Activated CD8-positive, alpha-beta memory T cell treated with anti-CD3 and anti-CD28 coated beads, Interleukin-2, amount 50 U/mL, for 24 hours (primary cell): Measurements from ENCODE around the gene PIR.

Experiments
- DNase-seq: peaks from one replicate; pipeline ENCODE4 v3.0.0-alpha.2; 2020; ENCODE audit errors: extremely low read depth

The PIR gene

DNA sequence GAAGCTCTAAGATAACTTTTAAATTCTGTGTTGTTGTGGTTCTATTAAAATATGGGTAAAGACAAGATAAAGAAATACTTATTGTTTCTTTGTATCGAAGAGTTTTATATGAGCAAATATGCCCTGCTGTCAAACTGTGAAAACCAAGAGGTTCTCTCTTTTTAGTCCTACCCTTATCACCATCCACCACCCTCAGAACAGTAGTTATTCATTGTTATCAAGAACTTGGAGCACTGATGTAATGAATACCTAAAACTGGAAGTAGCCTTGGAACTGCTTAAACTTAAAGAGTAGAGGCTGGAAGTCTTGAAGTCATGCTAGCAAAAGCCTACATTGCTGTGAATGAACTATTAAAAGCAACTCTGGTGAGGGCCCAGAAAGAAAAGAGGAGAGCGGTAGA lies 9.2 kb downstream of the PIR start:
- no peak for DNase-seq

DNA sequence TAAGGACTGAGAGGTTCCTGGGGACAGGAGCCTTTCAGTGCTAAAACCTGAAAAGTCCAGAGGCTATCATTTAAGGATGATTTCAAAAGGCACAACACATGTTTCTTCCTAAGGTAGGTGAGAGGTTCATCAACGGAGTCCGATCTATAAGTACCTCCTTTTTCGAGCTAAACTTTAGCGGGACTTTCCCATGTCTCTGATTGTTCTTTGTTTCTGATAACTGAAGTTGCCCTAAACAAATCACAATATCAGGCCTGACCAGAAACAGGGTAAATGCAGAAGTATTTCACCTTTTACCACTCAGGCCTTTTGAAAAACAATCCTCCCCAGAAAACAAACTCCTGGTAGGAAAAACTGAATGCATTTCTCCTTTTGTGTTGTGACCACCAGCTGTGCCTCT lies 17.6 kb downstream of the PIR start:
- DNase-seq, result no peak

DNA sequence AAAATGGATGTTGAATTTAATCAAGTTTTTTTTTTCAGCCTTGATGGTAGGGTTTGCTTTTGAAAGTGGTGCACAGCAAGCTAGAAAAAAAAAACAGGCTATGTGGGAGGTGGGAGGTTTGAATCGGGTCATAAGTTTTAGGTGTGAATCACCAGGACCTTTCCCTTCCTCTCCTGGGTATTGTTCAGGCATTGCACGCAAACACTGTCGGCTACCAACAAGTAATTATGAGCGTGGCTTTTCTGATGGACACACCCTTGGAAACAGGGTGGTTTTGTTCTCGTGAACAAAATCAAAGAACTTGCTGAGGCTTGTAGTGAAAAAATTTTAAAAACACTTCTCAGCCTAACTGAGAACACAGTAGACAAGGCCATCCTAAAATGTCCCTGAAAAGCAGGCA lies 18.1 kb downstream of the PIR start:
- no peak for DNase-seq

DNA sequence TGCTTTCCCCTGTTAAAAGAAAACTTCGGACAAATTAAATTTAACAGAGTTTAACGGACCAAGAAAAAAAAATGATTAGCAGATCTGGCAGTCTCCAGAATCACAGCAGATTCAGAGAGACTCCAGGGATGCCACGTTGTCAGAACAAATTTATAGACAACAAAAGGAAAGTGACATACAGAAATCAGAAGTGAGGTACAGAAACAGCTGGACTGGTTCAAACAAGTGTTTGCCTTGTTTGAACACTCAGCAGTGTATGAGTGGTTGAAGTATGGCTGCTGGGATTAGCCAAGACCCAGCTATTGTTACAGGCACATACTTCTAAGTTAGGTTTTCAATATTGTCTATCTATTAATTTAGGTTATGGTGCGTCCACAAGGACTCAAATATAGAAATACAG lies 19.1 kb downstream of the PIR start:
- no peak for DNase-seq

DNA sequence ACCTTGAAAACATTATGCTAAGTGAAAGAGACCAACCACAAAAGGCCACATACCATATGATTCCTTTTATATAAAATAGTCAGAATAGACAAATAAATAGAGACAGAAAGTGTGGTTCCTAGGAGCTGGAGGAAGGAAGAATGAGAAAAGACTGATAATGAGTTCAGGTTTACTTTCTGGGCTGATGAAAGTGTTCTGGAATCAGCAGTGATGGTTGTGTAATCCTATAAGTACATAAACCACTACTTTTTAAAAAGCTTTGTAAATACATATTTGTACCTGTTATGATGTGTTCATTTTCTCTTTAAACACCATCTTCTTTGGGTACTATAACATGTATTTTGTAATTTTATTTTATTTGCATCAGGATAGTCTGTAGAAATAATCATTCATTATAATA lies 20.6 kb downstream of the PIR start:
- DNase-seq, result no peak

DNA sequence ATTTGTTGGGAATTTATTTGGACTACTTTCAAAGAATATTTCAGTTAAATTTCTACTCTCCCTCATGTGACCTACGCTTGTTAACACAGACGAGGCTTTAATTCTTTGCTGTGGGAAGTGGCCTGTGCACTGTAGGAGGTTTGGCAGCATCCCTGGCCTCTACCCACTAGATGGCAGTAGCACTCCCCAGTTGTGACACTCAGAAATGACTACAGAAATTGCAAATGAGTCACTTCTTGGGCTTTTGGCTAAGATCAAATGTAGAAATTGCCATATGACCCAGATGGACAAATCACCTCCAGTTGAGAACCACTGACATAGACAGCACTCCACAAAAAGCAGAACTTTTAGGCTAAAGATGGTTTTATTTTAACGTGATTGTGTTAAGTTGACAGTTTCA lies 22.1 kb downstream of the PIR start:
- no peak for DNase-seq

DNA sequence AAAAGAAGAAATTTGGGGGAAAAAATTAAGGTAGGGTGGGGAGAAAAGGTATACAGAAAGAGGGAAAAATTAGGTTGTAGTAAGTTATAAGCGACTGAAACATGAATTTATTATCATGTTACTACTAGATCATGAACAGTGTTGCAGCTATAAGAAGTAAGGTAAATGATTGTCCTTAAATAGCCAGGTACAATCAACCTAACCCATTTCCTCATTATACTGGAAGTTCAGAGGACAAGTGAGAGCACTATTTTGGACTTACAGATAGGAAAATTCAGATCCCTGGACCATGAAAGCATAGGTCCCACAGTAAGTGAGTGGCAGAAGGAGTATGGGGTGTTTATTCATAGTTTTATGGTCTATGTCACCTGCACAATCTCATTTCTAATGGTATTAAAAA lies 23.5 kb downstream of the PIR start:
- DNase-seq, result no peak

DNA sequence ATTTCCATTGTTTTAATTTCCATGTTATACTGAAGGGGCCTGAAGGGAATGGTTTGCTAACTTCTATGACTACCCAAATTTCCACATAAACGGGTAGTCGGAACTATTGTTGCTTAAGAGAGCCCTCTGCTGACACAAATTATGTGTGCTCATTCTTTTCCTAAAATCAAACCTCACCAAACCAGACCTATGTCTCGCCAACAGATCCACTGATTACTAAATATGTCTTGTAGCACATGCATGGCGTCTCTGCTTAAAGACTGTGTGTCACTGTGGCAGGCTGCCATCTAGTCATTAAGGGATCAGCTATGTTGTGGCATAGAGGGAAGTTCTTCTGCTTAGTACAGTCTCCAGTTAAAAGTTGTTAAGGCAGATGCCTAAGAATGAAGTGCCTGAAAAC lies 25.1 kb downstream of the PIR start:
- no peak for DNase-seq

DNA sequence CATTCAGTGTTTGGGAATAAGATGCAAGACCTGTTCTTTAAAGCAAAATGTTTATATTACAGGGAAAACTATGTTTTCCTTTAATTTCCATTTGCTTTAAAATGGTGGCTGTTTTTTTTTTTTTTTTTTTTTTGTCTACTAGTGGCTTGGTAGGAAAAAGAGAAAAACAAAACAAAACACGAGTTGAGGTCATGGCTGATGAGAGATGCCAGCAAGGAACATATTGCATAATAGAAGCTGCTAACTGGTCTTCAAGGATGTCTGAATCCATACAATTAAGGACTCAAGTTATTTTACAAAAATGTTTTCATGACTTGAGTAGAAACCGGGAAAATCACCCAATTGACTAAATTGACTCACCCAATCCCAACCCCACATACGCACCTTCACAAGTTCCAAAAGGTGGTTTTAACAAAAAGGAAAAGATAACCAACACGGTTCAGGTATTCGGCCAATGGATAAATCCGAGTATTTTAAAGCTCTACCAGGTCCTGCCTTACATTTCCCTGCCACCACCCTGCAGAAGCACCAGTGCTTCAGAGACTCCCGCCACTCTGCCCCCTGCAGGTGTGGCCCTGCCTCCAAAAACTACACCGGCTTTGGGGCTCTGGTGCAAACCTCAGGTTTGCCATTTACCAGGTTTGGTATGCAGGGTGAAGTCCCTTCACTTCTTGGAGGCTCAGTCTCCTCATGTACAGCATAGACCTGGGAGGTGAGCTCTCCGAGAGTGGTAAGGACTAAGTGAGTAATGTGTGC lies 27.1 kb downstream of the PIR start:
- no peak for DNase-seq

DNA sequence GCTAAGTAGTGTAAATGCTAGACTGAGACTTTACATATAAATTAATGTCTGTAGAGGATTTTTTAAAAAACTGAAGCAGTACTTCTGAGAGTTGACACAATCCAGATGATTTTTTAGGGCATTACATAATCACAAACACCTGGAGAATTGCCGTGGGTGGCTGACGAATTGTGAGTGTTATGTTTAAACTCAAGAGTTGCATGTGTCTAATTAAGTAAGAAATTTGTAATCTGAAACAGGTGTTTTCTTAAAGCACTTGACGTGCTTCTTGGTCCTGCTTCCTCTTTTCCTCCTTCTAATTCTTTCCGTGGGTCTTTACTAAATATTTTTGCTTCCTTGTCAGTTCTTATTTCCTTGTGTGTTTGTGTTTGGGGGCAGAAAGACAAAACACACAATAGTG lies 27.8 kb downstream of the PIR start:
- no peak for DNase-seq

DNA sequence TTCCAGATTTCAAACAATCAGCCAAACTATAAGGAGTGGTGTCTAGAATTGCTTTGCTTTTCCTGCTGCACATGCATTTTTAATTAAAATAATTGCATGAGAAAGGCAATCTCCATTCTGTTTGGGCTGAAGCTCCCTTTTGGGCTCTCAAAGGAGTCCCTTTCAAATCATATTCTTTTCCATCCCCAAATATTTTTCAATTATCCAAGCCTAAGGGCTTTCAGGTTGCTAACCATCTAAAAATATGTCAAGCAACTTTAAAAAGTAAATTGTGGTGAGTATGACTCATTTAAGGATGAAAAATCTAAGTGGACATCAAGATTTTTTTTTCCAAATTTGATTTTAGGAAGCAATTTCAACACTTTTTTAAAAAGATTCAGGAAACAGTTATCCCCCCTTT lies 28.4 kb downstream of the PIR start:
- DNase-seq, result no peak

DNA sequence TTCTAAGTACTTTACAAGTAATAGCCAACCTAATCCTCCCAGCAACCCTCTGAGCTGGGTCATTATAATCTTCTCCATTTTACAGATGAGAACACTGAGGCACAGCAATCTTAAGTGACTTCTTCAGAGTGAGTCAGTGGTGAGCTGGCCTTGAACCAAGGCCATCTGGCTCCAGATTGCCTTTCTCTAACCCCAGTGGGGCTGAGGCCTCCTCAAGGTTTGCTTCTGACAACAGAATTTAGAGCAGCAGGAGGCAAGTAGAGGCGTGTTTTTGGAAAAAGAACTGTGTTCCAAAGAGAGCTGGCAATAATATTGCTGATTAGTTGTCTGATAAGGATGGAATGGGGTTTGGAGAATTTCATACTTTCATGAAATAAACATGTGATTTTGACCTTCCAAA lies 41.2 kb downstream of the PIR start:
- no peak for DNase-seq

DNA sequence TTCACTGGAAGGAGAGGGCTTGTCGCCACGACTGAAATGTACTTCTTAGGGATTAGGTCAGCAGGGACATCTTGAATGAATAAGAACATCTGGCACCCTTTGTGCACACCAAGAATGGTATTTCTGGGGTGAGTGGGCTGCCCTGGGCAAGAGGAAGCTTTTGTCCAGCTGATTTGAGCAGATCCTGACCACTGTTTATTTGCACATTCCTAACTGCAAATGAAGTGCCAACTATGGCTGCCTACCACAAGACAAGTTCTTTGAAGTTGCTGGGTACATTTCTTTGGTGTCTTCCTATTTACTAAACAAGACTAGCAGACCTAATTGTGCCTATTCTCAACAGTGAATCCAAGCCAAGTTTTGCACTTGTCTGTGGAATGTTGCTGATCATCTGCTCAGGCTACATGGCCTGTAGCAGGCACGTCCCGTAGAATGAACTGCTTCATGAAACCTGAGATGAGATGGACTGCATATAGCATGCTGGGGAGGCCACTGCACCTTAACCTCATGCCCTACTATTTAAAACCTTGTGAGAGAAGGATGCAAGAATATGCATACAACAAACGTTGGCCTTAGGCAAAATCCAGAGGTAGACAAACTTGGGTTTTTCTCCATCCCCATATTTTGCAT lies 45.0 kb downstream of the PIR start:
- DNase-seq, result no peak

DNA sequence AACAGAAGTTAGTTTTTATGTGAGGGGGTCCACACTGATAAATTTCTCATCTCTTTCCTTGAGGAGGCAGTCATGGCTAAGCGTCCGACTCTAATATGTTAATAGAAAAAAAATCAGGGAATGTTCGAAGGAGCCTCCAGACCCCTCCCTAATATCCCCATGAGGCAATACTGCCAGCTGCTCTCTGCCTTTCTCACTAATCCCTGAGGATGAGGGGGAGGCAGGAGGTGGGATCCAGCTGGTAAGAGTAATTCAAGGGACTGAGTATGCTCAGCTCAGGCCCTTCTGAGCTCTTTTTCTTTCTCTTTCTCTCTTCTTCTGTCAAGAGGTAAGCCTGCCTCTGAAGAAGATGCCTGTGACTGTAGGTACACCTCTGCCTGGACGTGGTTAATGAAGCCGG lies 51.7 kb downstream of the PIR start:
- no peak for DNase-seq

DNA sequence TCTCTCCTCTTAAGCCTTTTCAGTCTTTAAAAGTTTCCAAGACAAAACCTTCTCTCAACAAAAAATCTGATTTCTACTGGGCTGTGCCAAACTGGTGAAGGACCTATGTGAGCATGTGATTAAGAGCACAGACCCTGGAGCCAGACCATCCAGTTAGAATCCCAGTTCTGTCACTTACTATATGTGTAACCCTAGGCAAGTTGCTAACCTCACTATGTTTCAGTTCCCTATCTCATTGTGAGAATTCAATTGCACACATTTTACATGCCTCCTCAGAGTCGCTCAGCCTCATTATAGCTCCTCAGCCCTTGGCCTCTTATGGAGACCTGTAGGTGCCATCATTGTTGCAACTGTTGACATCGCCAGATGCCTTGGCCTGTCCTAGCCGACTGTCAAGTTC lies 54.8 kb downstream of the PIR start:
- DNase-seq, result no peak

DNA sequence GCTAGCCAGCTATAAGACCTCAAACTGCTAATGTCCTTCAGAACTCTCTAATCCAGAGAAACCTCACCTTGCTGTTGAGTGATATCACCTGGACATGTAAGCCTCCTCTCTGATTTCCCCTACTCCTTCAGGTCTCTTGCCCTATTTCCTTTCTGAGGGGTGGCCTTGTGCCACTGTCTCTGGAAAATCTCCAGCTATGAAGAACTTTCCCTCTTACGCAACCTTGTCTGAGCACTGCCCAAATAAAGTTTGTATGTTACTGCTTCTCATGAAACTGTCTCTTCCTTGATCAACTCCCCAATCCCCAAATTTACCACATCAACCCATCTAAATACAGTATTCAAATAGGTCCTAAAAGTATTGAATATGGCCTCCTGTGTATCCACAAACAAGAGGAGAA lies 55.4 kb downstream of the PIR start:
- no peak for DNase-seq

DNA sequence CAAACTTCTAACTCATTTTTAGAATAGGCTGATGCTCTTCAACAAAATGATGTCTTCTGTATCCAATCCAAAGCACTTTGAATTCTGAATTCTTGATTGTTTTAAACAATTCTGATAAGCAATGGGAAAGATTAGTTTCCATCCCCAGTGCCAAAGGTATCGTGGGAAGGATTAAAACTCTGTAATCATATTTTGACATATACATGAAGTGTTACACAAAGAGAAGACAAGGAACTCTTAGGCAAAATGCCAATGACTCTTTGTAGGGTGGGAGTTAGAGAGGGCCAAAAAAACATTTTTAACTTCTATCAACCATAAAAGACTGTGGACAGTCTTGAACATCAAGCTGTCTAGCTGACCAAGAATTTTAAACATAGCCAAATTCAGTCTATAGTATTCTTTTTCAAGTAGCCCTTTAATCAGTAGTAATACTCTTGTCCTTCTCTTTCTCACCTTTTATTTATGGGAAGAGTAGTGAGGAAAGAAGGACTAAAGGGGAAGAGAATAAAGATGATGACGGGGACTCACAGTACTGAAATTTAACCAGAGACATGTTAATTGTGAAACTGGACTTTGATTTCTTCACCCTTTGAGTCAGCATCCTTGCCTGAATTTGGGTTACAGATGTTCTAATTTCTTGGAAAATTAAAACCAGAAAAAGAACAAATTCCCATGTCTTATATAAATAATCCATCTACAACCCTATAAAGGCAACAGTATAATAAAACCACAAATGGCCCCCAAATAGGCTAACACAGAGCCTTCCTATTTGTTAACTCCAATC lies 57.1 kb downstream of the PIR start:
- DNase-seq, result no peak

DNA sequence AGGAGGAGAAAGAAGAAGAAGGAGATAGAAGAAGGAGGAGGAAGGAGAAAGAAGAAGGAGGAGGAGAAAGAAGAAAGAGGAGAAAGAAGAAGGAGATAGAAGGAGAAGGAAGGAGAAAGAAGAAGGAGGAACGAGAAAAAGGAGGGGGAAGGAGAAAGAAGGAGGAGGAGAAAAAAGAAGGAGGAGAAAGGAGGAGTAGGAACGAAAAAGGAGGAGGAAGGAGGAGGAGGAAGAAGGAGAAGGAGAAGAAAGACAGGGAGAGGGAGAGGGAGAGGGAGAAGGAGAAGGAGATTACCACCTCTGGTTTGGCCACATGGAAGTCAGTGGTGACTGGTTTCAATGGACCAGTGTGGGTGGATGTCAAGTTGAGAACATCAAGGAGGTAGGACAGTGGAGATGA lies 58.9 kb downstream of the PIR start:
- no peak for DNase-seq

DNA sequence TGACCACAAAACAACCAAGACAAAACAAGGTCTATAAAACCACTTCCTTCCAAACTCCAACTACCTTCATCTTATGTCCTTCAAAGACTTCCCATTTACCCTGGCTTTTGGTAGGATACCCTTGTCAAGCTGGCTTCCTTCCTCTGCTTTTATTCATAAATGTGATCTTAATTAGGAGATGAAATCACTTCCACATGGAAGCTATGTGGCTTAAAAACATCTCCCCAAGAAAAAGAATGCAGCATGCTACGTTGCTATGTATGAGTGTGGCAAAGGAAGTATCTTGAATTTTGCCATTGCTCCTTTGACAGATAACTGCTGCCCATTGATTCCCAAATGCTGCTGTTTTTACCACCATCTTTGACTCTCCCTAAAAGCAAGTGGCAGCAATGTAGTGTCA lies 62.5 kb downstream of the PIR start:
- DNase-seq, result no peak

DNA sequence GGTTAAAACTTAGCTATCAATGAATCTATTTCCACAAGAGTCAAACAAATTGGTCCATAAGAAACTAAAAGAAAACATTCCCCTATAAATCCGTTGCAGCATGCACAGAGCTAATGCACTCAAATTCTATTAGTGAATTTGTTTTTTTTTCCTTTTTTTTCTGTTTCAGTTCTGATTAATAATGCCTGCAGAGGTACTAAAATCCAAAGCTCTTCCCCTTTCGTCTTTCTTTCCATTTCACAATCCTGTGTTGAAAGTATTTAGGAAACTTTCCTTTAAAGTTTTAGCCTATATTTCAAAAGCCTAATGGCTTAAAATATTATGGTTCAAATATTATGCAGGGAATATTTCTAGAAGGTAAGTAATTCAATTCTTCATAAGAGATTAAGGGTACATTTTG lies 63.1 kb downstream of the PIR start:
- no peak for DNase-seq

DNA sequence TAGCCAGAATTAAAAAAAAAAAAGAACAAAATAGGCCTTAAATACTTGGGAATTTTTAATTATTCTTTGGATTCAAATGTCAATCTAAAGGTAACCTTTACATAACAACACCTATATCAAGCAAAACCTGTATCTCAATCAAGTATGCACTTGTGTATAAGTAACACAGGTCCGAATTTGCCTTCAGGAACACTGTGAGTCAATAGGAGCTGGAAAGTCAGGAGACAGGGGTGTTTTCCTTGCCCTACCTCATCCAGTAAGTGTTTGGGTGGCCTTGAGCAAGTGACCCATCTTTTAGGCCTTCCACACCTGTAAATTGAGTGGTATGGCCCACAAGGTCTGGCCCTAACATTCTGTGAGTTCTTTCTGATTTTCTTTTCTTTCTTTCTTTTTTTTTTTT lies 68.1 kb downstream of the PIR start:
- no peak for DNase-seq

DNA sequence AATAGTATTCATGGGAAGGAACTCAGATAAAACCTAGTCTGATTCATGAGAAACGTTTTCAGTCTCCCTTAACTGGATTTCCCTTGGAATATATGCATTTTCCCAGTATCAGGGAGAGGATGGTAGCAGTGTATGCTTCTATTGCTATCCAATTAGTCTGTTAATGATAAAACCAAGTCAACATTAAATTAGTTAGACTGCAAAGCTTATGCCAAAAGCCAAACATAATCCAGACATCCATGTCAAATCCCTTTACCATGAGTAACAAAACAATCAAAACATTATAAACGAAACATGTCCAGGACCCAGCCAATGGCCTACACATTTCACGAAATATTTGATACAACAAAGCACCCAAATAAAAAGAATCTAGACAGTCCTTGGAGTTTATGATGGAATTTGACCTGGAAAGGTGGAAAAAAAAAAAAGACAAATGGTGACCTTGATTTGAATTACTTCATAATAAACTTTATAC lies 74.4 kb downstream of the PIR start:
- no peak for DNase-seq
